ENCODE measurements around the gene ESRRG. TPM values are rescaled to one million over a fixed set of nuclear protein-coding genes. Genes with fewer than 3 reads are reported as not detected.
A peak's percentile ranks its signal among the peaks of the same experiment; 100 is the strongest.

The ESRRG gene
- total and polyA plus RNA-seq, 2 experiments from 2014 or later: not detected

GRCh38 chr1:216576234-216576937, 146.8 kb downstream of the ESRRG start:
- Histone ChIP-seq H3K9ac (no peak overlapping the region), H3K4me3 (no peak overlapping the region), H3K36me3 (ENCODE audit: low read depth) (no peaks in the 10 kb centered on the region), H3K9me2 (ENCODE audit: insufficient read depth) (no peaks in the 10 kb centered on the region), H3K4me2 (ENCODE audit: unreplicated experiment) (no peak overlapping the region), H3K9me3 (ENCODE audit: low read depth) (no peaks in the 10 kb centered on the region), H2AFZ (no peak overlapping the region), H3K27me3 (replicated peaks; ENCODE audit: insufficient read depth) (peaks cover 3% of the 10 kb centered on the region; the same call in 1 of the 2 replicates), H3F3A (ENCODE audit: insufficient read depth) (no peaks in the 10 kb centered on the region), H4K20me1 (ENCODE audit: insufficient read depth) (no peaks in the 10 kb centered on the region), H3K79me2 (ENCODE audit: insufficient read depth) (no peaks in the 10 kb centered on the region), H3K27ac (no peak overlapping the region), H3K4me1 (ENCODE audit: insufficient read depth) (no peaks in the 10 kb centered on the region)
- WGBS, 2 experiments (ENCODE audit: low coverage in 1 of 2, low lambda C conversion rate in 2 of 2, missing lambda C conversion rate in 2 of 2): 4 to 14% methylated on average over 4 of the region's 4 CpGs
- TF ChIP-seq EZH2 (IDR thresholded peaks at IDR 0.05; ENCODE audit: insufficient read depth, poor library complexity, severe bottlenecking): no peak
- in situ Hi-C loops (cut with MboI): no loop called here
- no peak for DNase-seq

- Histone ChIP-seq H3K9ac (no peak overlapping the region), H3K4me1 (ENCODE audit: insufficient read depth) (no peaks in the 10 kb centered on the region), H3K4me3 (no peak overlapping the region), H3K9me2 (ENCODE audit: insufficient read depth) (no peaks in the 10 kb centered on the region), H3K4me2 (ENCODE audit: unreplicated experiment) (no peak overlapping the region), H2AFZ (no peak overlapping the region), H4K20me1 (ENCODE audit: insufficient read depth) (no peaks in the 10 kb centered on the region), H3K27ac (no peak overlapping the region), H3K9me3 (ENCODE audit: low read depth) (no peaks in the 10 kb centered on the region), H3F3A (ENCODE audit: insufficient read depth) (no peaks in the 10 kb centered on the region), H3K79me2 (ENCODE audit: insufficient read depth) (no peaks in the 10 kb centered on the region), H3K36me3 (ENCODE audit: low read depth) (no peaks in the 10 kb centered on the region), H3K27me3 (replicated peaks; ENCODE audit: insufficient read depth) (peaks cover 14% of the 10 kb centered on the region; the same call in 1 of the 2 replicates)
- 8 to 14% methylated on average over 3 of the region's 3 CpGs for WGBS, 2 experiments (ENCODE audit: low coverage in 1 of 2, low lambda C conversion rate in 2 of 2, missing lambda C conversion rate in 2 of 2)
- TF ChIP-seq EZH2 (IDR thresholded peaks at IDR 0.05; ENCODE audit: insufficient read depth, poor library complexity, severe bottlenecking): no peak
- no peak for TF ChIP-seq EZH2phosphoT487 (IDR thresholded peaks at IDR 0.05; ENCODE audit: insufficient read depth, low read depth)
- in situ Hi-C loops (cut with MboI): no loop called here
- peak; percentile 30 for DNase-seq
These were observed 156.5 kb downstream of the ESRRG start for GRCh38 chr1:216566641-216567205.

- Histone ChIP-seq H3K4me2 (ENCODE audit: unreplicated experiment) (no peak overlapping the region), H2AFZ (no peak overlapping the region), H3K79me2 (ENCODE audit: insufficient read depth) (no peaks in the 10 kb centered on the region), H3K27ac (no peak overlapping the region), H3K9me2 (ENCODE audit: insufficient read depth) (no peaks in the 10 kb centered on the region), H3K27me3 (replicated peaks; ENCODE audit: insufficient read depth) (peaks cover 7% of the 10 kb centered on the region; the same call in 1 of the 2 replicates), H3K36me3 (ENCODE audit: low read depth) (no peaks in the 10 kb centered on the region), H3F3A (ENCODE audit: insufficient read depth) (no peaks in the 10 kb centered on the region), H4K20me1 (ENCODE audit: insufficient read depth) (no peaks in the 10 kb centered on the region), H3K9ac (no peak overlapping the region), H3K4me1 (ENCODE audit: insufficient read depth) (no peaks in the 10 kb centered on the region), H3K9me3 (ENCODE audit: low read depth) (no peaks in the 10 kb centered on the region), H3K4me3 (no peak overlapping the region)
- no peak for TF ChIP-seq EZH2phosphoT487 (IDR thresholded peaks at IDR 0.05; ENCODE audit: insufficient read depth, low read depth)
- TF ChIP-seq EZH2 (IDR thresholded peaks at IDR 0.05; ENCODE audit: insufficient read depth, poor library complexity, severe bottlenecking): no peak
- in situ Hi-C loops (cut with MboI): no loop called here
- DNase-seq: no peak
- WGBS, 2 experiments (ENCODE audit: low coverage in 1 of 2, low lambda C conversion rate in 2 of 2, missing lambda C conversion rate in 2 of 2): 67 to 73% methylated on average over 8 of the region's 8 CpGs
These were observed 160.1 kb downstream of the ESRRG start for GRCh38 chr1:216563087-216563486.

GRCh38 chr1:216562383-216562782, 160.8 kb downstream of the ESRRG start:
- Histone ChIP-seq H3K4me3 (no peak overlapping the region), H4K20me1 (ENCODE audit: insufficient read depth) (no peaks in the 10 kb centered on the region), H3F3A (ENCODE audit: insufficient read depth) (no peaks in the 10 kb centered on the region), H3K27me3 (replicated peaks; ENCODE audit: insufficient read depth) (peaks cover 3% of the 10 kb centered on the region; the same call in 1 of the 2 replicates), H3K9me2 (ENCODE audit: insufficient read depth) (no peaks in the 10 kb centered on the region), H3K79me2 (ENCODE audit: insufficient read depth) (no peaks in the 10 kb centered on the region), H3K4me2 (ENCODE audit: unreplicated experiment) (no peak overlapping the region), H3K27ac (no peak overlapping the region), H3K9ac (no peak overlapping the region), H3K36me3 (ENCODE audit: low read depth) (no peaks in the 10 kb centered on the region), H3K9me3 (ENCODE audit: low read depth) (no peaks in the 10 kb centered on the region), H3K4me1 (ENCODE audit: insufficient read depth) (no peaks in the 10 kb centered on the region), H2AFZ (no peak overlapping the region)
- TF ChIP-seq EZH2 (IDR thresholded peaks at IDR 0.05; ENCODE audit: insufficient read depth, poor library complexity, severe bottlenecking) (no peak), EZH2phosphoT487 (IDR thresholded peaks at IDR 0.05; ENCODE audit: insufficient read depth, low read depth) (no peak)
- no peak for DNase-seq
- WGBS, 2 experiments (ENCODE audit: low coverage in 1 of 2, low lambda C conversion rate in 2 of 2, missing lambda C conversion rate in 2 of 2): 25 to 30% methylated on average over 3 of the region's 3 CpGs
- in situ Hi-C loops (cut with MboI): no loop called here

Measured in GM23248 (cell line).